Neural crest cell (in vitro differentiated cells): ENCODE results near the gene GPATCH2. TPM values are rescaled to one million over a fixed set of nuclear protein-coding genes. Genes with fewer than 3 reads are reported as not detected.
"Not testable (repeated sequence)": the region's sequence is repeated elsewhere in the genome, so short reads cannot be mapped to it uniquely, and the experiment has no call there.

Experiments
- DNase-seq: peaks from one replicate; pipeline ENCODE4 v3.0.0; 2021; ENCODE audit warnings: low read depth, mixed read lengths, low spot score
- H3K27ac Mint-ChIP-seq: one replicate; pipeline ENCODE4 v1.8.0; 2021; ENCODE audit warnings: mild to moderate bottlenecking, mixed read lengths; ENCODE audit not compliant: unreplicated experiment
- H3K27me3 Mint-ChIP-seq: 2 replicates; pipeline ENCODE4 v1.8.0; 2021; ENCODE audit warnings: low read depth, mild to moderate bottlenecking, mixed read lengths
- H3K36me3 Mint-ChIP-seq: 2 replicates; pipeline ENCODE4 v1.8.0; 2021; ENCODE audit warnings: low read depth, mild to moderate bottlenecking, mixed read lengths
- H3K4me1 Mint-ChIP-seq: 2 replicates; pipeline ENCODE4 v1.8.0; 2021; ENCODE audit warnings: mixed read lengths
- H3K4me3 Mint-ChIP-seq: one replicate; pipeline ENCODE4 v1.8.0; 2021; ENCODE audit warnings: mild to moderate bottlenecking, mixed read lengths
- H3K9me3 Mint-ChIP-seq: 2 replicates; pipeline ENCODE4 v1.8.0; 2021; ENCODE audit warnings: mixed read lengths
- CTCF ChIP-seq: fragments of 200-600 bp; sonication (generic); conservative IDR thresholded peaks from 2 replicates; pipeline ENCODE4 v1.5.0; 2021; ENCODE audit warnings: antibody characterized with exemption, mild to moderate bottlenecking
- total RNA-seq: library from RNA; stranded (reverse); gene quantifications from 2 replicates; pipeline ENCODE4 v1.2.1, GENCODE V29; 2021

The GPATCH2 gene
- total RNA-seq, 1 donor from 2014 or later: 16.6 TPM

- no peak overlapping the region for H3K4me3 Mint-ChIP-seq
- no peaks in the 10 kb centered on the region for H3K4me1 Mint-ChIP-seq
- no peak for DNase-seq
- no peak for TF ChIP-seq CTCF
- H3K9me3 Mint-ChIP-seq: no peaks in the 10 kb centered on the region
- no peak overlapping the region for H3K27ac Mint-ChIP-seq
- no peaks in the 10 kb centered on the region for H3K27me3 Mint-ChIP-seq
- H3K36me3 Mint-ChIP-seq: peaks cover 12% of the 10 kb centered on the region
Measured at GRCh38 chr1:217605390-217605789, 25.5 kb downstream of the GPATCH2 start.

- no peak for DNase-seq
- no peak overlapping the region for H3K27ac Mint-ChIP-seq
- H3K4me3 Mint-ChIP-seq: no peak overlapping the region
- H3K9me3 Mint-ChIP-seq: no peaks in the 10 kb centered on the region
- no peak for TF ChIP-seq CTCF
- no peaks in the 10 kb centered on the region for H3K27me3 Mint-ChIP-seq
- H3K36me3 Mint-ChIP-seq: peaks cover 4% of the 10 kb centered on the region
- no peaks in the 10 kb centered on the region for H3K4me1 Mint-ChIP-seq
Measured at GRCh38 chr1:217602380-217602779, 28.5 kb downstream of the GPATCH2 start.

GRCh38 chr1:217599154-217599553, 31.7 kb downstream of the GPATCH2 start:
- no peak overlapping the region for H3K4me3 Mint-ChIP-seq
- H3K9me3 Mint-ChIP-seq: no peaks in the 10 kb centered on the region
- H3K27ac Mint-ChIP-seq: no peak overlapping the region
- no peak for DNase-seq
- H3K27me3 Mint-ChIP-seq: no peaks in the 10 kb centered on the region
- no peaks in the 10 kb centered on the region for H3K4me1 Mint-ChIP-seq
- TF ChIP-seq CTCF: no peak
- no peaks in the 10 kb centered on the region for H3K36me3 Mint-ChIP-seq

- no peak overlapping the region for H3K4me3 Mint-ChIP-seq
- H3K4me1 Mint-ChIP-seq: no peaks in the 10 kb centered on the region
- no peak for DNase-seq
- H3K27ac Mint-ChIP-seq: no peak overlapping the region
- TF ChIP-seq CTCF: no peak
- no peaks in the 10 kb centered on the region for H3K27me3 Mint-ChIP-seq
- no peaks in the 10 kb centered on the region for H3K36me3 Mint-ChIP-seq
- no peaks in the 10 kb centered on the region for H3K9me3 Mint-ChIP-seq
Measured at GRCh38 chr1:217590598-217590997, 40.3 kb downstream of the GPATCH2 start.

- Mint-ChIP-seq H3K9me3 (no peaks in the 10 kb centered on the region), H3K27me3 (no peaks in the 10 kb centered on the region), H3K4me1 (no peaks in the 10 kb centered on the region), H3K4me3 (no peak overlapping the region), H3K27ac (no peak overlapping the region), H3K36me3 (peaks cover 3% of the 10 kb centered on the region)
- DNase-seq: no peak
- TF ChIP-seq CTCF: no peak
Measured at GRCh38 chr1:217586586-217586985, 44.3 kb downstream of the GPATCH2 start.

GRCh38 chr1:217585577-217585976, 45.3 kb downstream of the GPATCH2 start:
- Mint-ChIP-seq H3K4me1 (no peaks in the 10 kb centered on the region), H3K27me3 (no peaks in the 10 kb centered on the region), H3K4me3 (no peak overlapping the region), H3K27ac (no peak overlapping the region), H3K36me3 (peaks cover 8% of the 10 kb centered on the region), H3K9me3 (no peaks in the 10 kb centered on the region)
- no peak for DNase-seq
- TF ChIP-seq CTCF: no peak

- not testable (repeated sequence) for H3K9me3 Mint-ChIP-seq, H3K27me3 Mint-ChIP-seq, DNase-seq, H3K4me1 Mint-ChIP-seq, H3K27ac Mint-ChIP-seq, H3K36me3 Mint-ChIP-seq, H3K4me3 Mint-ChIP-seq
Measured at GRCh38 chr1:217584286-217584811, 46.5 kb downstream of the GPATCH2 start.
